Activated CD4-positive, alpha-beta memory T cell treated with anti-CD3 and anti-CD28 coated beads, Interleukin-2, amount 10 ng/mL, durations not matched to agents 7 days and 5 days (primary cell): ENCODE measurements around the gene PAX2. TPM values are rescaled to one million over a fixed set of nuclear protein-coding genes. Genes with fewer than 3 reads are reported as not detected.
A peak's percentile ranks its signal among the peaks of the same experiment; 100 is the strongest.

Source experiments
- CTCF ChIA-PET: fragments of 350-600 bp; sonication (Branson Sonifier 250); formaldehyde crosslinking; loops from one replicate; lab custom pipeline; 2021; ENCODE audit warnings: antibody characterized with exemption, inconsistent platforms; lab: Charles Lee
- POLR2A ChIA-PET: fragments of 350-600 bp; sonication (Branson Sonifier 250); formaldehyde crosslinking; loops from one replicate; lab custom pipeline; 2021; ENCODE audit warnings: antibody characterized with exemption; lab: Charles Lee
- DNase-seq: peaks from one replicate; pipeline ENCODE4 v3.0.0-alpha.2; 2020
- H3K27ac Mint-ChIP-seq: one replicate; pipeline ENCODE4 v1.8.0; 2021; ENCODE audit warnings: mild to moderate bottlenecking, mixed read lengths
- H3K27me3 Mint-ChIP-seq: one replicate; pipeline ENCODE4 v1.8.0; 2021; ENCODE audit warnings: mixed read lengths
- H3K36me3 Mint-ChIP-seq: one replicate; pipeline ENCODE4 v1.8.0; 2021; ENCODE audit warnings: low read depth, mixed read lengths
- H3K4me1 Mint-ChIP-seq: one replicate; pipeline ENCODE4 v1.8.0; 2021; ENCODE audit warnings: mixed read lengths
- H3K4me3 Mint-ChIP-seq: one replicate; pipeline ENCODE4 v1.8.0; 2021; ENCODE audit warnings: mild to moderate bottlenecking, mixed read lengths
- H3K9me3 Mint-ChIP-seq: one replicate; pipeline ENCODE4 v1.8.0; 2021; ENCODE audit warnings: mixed read lengths
- total RNA-seq, 2 experiments: library from RNA; stranded (reverse); gene quantifications; one replicate each; pipeline ENCODE4 v1.2.3, GENCODE V29; 2021

Gene PAX2
- total RNA-seq, 2 experiments from 2014 or later: not detected

DNA sequence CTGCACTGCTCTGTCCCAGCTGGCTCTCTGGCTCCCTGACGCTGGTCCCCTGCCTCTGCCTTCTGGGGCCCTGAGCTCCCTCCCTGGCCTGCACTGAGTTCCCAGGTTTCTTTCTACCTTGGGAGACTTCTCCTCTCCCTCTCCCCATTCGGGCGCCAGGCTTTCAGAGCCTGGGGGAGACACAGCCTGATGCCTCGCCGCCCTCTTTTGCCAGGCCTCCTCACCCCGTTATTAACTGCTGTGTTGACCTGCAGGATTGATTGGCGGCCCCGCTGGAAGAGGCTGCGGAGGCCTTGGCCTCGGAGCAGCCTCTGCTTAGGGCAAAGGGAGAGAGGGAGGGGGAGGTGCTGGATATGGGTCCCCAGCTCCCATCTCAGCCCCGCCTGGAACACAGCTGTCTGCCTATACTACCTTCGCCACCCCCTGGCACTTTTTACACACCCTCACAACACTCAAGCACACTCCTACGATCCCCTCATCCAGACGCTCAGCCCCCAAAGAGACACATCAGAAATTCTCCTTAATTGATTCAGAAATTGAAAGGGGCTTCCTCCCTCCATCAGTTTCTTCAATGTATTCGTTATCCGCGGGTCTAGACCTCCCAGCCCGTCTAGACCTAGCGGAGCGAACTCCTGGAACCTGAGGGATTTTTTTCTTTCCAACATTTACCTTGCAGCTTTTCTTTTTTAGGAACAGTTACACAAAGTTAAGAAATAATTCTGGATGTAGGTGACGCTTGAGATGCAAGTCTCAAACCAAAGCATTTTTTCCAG, 7.1 kb upstream of the PAX2 start:
- peak overlapping the region; percentile 23 for H3K4me3 Mint-ChIP-seq
- POLR2A ChIA-PET: no interaction called here
- peaks cover 93% of the 10 kb centered on the region for H3K27me3 Mint-ChIP-seq
- CTCF ChIA-PET: no interaction called here
- no peak for DNase-seq
- H3K27ac Mint-ChIP-seq: no peak overlapping the region
- H3K9me3 Mint-ChIP-seq: no peaks in the 10 kb centered on the region
- no peaks in the 10 kb centered on the region for H3K36me3 Mint-ChIP-seq
- H3K4me1 Mint-ChIP-seq: peaks cover 26% of the 10 kb centered on the region

DNA sequence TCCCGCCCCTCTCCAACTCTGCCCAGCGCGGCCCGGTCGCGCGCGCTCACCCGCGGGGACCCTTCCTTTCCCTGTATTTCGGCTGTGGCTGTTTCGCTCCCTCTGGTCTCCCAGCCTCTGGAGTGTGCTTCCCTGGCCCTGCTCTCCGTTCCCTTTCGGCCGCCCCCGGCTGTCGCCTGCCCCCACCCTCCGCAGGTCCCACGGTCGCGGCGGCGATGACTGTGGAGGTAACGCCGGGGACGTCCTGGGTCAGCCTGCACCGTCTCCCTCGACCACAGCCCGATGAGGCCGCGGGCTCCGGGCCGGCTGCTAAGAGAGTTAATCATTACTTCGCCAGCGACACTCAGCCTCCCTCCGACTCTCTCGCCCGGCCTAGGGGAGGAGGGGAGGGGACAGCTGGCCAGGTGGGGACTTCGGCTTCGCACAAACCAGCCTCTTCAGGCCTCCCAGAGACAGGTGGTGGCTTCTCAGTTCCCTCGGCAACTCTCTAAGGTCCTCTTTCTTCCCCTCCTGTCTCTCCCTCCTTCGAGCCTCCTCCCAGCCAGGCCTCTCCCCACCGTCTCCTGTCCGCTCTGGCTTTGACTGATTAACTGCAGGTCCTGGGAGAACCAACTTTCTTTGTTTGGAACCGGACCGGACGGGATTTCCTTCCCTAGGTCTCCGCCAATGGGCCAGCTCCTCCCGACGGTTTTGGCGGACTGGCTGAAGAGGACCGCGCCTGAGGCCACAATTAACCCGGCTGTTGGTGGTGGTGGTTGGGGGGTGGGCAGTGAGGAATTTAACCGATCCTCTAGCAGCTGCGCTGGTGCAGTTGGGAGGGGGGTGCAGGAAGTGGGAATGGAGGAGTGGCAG, 5.6 kb upstream of the PAX2 start:
- ChIA-PET POLR2A (no interaction called here), CTCF (no interaction called here)
- Mint-ChIP-seq H3K4me3 (no peak overlapping the region), H3K4me1 (peaks cover 35% of the 10 kb centered on the region), H3K9me3 (no peaks in the 10 kb centered on the region), H3K27ac (no peak overlapping the region), H3K36me3 (no peaks in the 10 kb centered on the region), H3K27me3 (peaks cover 95% of the 10 kb centered on the region)
- DNase-seq: no peak

DNA sequence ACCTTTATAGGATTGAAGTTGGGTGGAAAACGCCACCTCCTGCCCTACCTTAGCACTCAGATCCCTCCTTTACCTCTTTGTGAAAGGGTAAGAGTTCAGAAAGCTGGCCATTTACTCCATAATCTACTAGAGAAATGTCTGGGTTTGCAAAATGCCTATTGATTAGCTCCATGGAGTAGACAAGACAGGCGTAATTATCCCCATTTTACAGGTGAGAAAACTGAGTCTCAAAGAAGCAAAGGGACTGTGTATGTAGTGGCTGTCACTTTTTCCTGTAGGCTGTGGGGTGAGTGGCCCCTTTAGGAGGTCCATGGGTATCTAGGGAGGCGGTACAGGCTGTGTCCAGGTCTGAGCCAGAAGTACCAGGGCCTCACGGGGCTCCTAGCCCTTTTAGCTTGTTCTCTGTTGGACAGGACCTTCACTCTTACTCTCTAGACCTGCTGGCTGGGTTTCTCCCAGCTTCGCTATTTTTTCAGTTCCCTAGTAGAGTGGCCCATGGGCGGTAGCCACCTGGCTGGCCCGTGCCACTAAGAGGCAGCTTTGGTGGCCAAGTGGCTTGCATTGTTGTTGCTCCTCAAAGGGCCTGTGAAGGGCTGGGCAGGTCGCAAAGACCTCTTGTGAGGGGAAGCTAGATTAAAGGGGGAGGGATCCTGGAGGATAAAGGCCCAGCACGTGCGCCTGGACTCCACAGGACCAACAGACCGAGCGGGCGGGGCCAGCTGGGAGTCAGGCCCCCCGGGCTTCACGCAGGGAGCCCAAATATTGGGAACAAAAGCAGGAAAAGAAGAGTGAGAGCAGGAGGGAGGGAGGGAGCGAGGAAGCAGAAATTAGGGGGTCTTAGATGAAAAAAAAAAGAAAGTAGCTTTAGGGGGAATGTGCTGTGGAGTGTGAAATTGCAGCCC, 4.7 kb upstream of the PAX2 start:
- no peaks in the 10 kb centered on the region for H3K9me3 Mint-ChIP-seq

DNA sequence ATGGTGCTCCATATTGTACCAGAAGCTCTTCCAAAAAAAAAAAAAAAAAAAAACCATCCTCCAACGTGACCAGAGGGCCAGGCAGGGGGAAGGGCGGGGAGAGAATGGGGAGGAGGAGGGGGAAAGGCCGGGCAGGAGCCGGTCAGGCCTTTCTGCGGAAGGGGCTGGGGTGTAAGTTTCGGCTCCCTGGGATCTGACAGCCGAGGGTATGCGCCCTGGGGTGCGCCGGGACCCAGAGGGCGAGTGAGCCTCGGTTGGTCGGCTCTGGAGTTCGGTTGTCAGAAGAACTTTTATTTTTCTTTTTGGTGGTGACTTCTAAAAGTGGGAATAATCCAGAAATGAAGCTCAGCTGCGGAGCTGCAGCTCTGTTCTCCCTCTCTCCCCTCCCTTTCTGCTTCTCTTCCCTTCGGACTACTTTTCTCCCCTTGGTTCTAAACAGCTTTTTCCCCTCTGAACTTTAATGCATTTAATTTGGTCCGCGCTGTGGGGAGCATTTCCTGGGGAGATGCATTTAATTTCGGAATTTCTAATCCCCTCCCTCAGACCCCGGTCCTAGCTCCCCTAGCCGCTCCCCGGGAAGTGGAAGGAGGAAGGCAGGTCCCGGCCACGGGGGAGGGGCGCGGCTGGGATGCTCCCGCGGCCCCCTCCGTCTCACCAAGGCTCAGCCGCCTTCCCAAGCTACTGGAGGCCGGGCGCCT, 3.9 kb upstream of the PAX2 start:
- Mint-ChIP-seq H3K36me3 (peaks cover 3% of the 10 kb centered on the region), H3K27me3 (peaks cover 90% of the 10 kb centered on the region), H3K27ac (no peak overlapping the region), H3K4me1 (peaks cover 34% of the 10 kb centered on the region), H3K9me3 (no peaks in the 10 kb centered on the region), H3K4me3 (no peak overlapping the region)
- no peak for DNase-seq
- ChIA-PET CTCF (interaction anchor here (0.7 kb wide), 1 partner anchor 13 kb away, joined by 4 read pairs; no protein-coding TSS in a partner anchor), POLR2A (no interaction called here)

More for the DNA sequence above, 4.7 kb upstream of the PAX2 start:
- Mint-ChIP-seq H3K4me3 (no peak overlapping the region), H3K27me3 (peaks cover 92% of the 10 kb centered on the region), H3K36me3 (no peaks in the 10 kb centered on the region), H3K27ac (no peak overlapping the region), H3K4me1 (peaks cover 32% of the 10 kb centered on the region)
- DNase-seq: no peak
- POLR2A ChIA-PET: no interaction called here
- CTCF ChIA-PET: interaction anchor here (0.7 kb wide), 1 partner anchor 14 kb away, joined by 4 read pairs; no protein-coding TSS in a partner anchor

DNA sequence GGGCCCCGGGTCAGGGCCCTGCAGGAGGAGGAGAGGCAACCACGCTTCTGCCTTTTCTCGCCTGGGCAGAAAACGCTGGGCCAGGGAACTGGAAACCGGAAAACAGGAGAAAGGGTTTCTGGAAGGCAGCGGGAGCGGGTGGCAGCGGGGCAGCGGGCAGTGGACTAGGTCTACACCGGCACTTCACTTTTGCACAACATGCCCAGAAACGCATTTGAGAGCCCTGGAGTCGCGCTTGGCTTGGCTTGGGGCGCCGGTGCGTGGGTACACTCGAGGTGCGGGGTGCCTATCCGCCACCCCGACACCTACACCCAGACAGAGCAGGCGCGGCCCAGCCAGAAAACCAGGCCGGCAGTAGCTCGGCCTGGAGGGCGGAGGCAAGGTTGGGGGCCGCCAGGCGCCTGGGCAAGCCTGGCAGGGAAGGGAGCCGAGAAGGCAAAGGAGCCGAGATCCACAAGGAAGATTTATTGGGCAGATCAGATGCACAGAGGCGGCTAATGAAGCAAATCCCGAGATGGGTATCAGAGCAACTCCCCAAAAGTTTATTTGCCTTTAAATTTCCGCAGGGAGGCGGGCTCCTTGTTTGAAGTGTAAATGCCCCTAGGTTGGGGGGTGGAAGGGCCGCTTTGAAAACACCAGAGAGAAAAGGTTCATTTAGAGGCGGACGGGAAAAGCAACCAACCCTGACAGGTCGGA, 3.2 kb upstream of the PAX2 start:
- Mint-ChIP-seq H3K36me3 (peaks cover 6% of the 10 kb centered on the region), H3K4me3 (no peak overlapping the region), H3K27me3 (peaks cover 89% of the 10 kb centered on the region), H3K4me1 (peaks cover 36% of the 10 kb centered on the region), H3K27ac (no peak overlapping the region), H3K9me3 (no peaks in the 10 kb centered on the region)
- DNase-seq: no peak
- ChIA-PET CTCF (interaction anchor here (1.3 to 1.5 kb wide), 2 partner anchors 9 to 64 kb away, joined by 3 to 6 read pairs; no protein-coding TSS in a partner anchor), POLR2A (no interaction called here)

DNA sequence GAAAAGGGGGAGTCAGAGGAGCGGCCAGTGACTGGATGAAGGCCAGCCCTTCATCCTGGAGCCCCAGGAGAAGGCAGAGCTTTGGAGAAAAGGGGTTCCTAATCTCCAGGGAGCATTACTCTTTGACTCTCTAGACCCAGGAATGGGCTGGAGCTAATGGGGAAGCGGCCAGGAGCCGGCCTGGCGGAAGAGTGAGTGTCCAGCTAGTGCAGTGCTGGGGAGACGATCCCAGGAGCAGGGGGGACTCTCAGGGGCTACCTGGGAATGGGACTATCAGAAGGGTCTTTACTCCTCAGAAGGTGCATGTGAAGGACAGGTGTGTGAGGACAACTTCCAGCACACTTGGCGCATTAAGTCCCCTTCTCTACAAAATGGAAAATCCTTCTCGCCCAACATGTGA, 2.4 kb upstream of the PAX2 start:
- H3K4me3 Mint-ChIP-seq: no peak overlapping the region
- peaks cover 32% of the 10 kb centered on the region for H3K4me1 Mint-ChIP-seq
- ChIA-PET CTCF (interaction anchor here (0.6 to 2.1 kb wide), 16 partner anchors 9 to 1097 kb away, joined by 3 to 16 read pairs (median 5); no protein-coding TSS in a partner anchor), POLR2A (interaction anchor here (0.6 to 1.6 kb wide), 2 partner anchors 179 to 192 kb away, joined by 3 to 6 read pairs; no protein-coding TSS in a partner anchor)
- peaks cover 6% of the 10 kb centered on the region for H3K36me3 Mint-ChIP-seq
- DNase-seq: no peak
- H3K27ac Mint-ChIP-seq: no peak overlapping the region
- H3K27me3 Mint-ChIP-seq: peaks cover 85% of the 10 kb centered on the region
- H3K9me3 Mint-ChIP-seq: no peaks in the 10 kb centered on the region

DNA sequence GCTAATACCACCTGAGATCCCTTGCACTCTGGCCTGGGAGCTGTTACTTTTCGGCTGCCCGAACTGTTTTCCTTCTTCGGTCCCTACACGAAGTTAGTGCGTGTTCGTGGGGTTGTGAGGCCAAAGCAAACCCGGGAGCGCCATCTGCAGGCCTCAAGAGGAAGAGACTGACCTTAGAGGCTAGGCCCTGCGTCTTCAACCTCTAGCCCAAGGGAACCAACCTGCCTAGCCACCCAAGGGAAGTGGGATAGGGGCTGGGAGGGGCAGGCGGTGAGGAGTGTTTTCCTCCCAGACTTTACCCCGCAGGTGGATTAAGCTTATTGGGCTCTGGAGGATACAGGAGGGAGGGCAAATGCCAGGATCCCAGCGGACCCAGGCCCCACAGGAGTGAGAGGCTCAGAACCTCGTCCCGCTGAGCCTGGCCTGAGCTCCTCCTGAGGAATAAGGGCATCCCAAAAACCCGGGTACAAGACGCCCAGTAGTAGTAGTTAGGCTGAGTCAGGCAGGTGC, 1.7 kb upstream of the PAX2 start:
- no peak overlapping the region for H3K4me3 Mint-ChIP-seq
- H3K36me3 Mint-ChIP-seq: peaks cover 6% of the 10 kb centered on the region
- H3K4me1 Mint-ChIP-seq: peaks cover 26% of the 10 kb centered on the region
- no peak overlapping the region for H3K27ac Mint-ChIP-seq
- ChIA-PET POLR2A (interaction anchor here (0.6 to 1.6 kb wide), 2 partner anchors 180 to 193 kb away, joined by 3 to 6 read pairs; no protein-coding TSS in a partner anchor), CTCF (interaction anchor here (0.7 to 2.1 kb wide), 17 partner anchors 10 to 1097 kb away, joined by 3 to 16 read pairs (median 5); no protein-coding TSS in a partner anchor)
- peak; percentile 62 for DNase-seq
- no peaks in the 10 kb centered on the region for H3K9me3 Mint-ChIP-seq
- H3K27me3 Mint-ChIP-seq: peaks cover 85% of the 10 kb centered on the region

DNA sequence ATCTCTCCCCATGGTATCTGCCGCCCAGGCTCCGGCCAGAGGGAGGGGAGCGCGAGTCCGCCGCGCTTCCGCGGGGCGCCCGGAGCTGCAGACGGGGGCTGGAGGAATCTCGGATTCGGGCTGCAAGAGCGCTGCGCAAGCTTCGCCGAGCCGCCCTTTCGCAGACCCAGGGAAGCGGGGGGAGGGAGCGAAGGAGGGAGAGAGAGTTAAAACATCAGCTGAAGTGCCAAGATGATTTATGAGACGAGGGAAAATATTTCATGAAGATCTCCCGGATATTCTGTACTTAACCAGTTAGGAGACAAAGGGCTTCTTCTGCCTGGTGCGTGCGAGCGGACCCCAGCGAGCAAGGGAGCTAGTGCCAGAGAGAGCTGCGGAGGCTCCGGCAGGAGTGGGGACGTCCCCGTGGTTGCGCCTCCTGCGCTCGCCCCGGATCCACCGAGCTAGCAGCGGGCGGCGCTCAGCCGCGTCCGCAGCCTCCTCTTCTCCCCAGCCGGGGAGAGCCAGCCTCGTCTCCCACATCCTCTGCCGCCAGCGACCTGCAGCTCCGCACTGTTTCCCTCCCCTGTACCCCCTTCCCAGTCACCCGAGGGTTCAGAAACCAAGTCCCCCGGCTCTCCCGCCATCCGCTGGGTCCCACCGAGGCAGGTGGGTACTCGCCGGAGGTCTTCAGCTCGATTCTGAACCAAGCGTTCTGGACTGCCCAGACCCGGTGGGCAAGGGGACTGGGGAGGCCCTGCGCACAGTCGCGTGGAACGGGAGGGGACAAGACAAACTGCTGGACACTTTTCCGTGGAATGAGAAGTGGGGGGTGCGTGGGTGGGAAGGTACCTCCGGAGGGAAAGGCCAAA, 1.0 kb upstream of the PAX2 start:
- POLR2A ChIA-PET: interaction anchor here (1.6 kb wide), 1 partner anchor 180 kb away, joined by 6 read pairs; no protein-coding TSS in a partner anchor

DNA sequence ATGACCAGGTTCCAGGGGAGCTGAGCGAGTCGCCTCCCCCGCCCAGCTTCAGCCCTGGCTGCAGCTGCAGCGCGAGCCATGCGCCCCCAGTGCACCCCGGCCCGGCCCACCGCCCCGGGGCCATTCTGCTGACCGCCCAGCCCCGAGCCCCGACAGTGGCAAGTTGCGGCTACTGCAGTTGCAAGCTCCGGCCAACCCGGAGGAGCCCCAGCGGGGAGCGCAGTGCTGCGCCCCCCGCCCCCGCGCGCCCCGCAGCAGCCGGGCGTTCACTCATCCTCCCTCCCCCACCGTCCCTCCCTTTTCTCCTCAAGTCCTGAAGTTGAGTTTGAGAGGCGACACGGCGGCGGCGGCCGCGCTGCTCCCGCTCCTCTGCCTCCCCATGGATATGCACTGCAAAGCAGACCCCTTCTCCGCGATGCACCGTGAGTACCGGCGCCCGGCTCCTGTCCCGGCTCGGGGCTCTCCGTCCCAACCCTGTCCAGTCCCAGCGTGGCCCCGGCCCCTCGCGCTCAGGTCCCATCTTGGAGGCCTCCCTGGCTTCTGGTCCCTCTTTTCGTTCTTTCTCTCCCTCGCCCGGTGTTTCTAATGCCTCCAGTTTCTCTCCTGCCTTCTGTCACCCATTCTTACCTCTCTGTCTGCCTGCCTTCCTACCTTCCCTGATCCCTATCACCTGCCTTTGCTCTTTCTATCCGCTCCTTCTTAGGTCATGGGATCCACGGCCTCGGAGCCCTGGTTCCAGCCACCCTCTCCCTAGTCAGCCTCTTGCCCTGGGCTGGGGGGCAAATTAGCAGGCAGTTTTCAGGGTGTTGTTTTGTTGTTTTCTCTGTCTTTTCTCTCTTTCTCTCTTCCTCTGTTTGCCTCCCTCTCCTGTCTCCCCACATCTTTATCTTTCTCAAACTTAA, 751 bp downstream of the PAX2 start:
- Mint-ChIP-seq H3K27ac (peak overlapping the region; percentile 13), H3K4me1 (peaks cover 26% of the 10 kb centered on the region), H3K9me3 (no peaks in the 10 kb centered on the region), H3K36me3 (peaks cover 6% of the 10 kb centered on the region), H3K27me3 (peaks cover 85% of the 10 kb centered on the region), H3K4me3 (peak overlapping the region; percentile 9)
- DNase-seq: no peak
- ChIA-PET POLR2A (no interaction called here), CTCF (no interaction called here)

More for the DNA sequence above, 1.0 kb upstream of the PAX2 start:
- CTCF ChIA-PET: interaction anchor here (1.0 to 2.1 kb wide), 10 partner anchors 16 to 226 kb away, joined by 3 to 16 read pairs (median 6); no protein-coding TSS in a partner anchor
- no peak overlapping the region for H3K27ac Mint-ChIP-seq
- peaks cover 85% of the 10 kb centered on the region for H3K27me3 Mint-ChIP-seq
- no peaks in the 10 kb centered on the region for H3K9me3 Mint-ChIP-seq
- peaks cover 6% of the 10 kb centered on the region for H3K36me3 Mint-ChIP-seq
- H3K4me3 Mint-ChIP-seq: no peak overlapping the region
- H3K4me1 Mint-ChIP-seq: peaks cover 26% of the 10 kb centered on the region
- peak; percentile 29 for DNase-seq
